B cell (primary cell): ENCODE measurements around the gene SERPINF2. TPM values are rescaled to one million over a fixed set of nuclear protein-coding genes. Genes with fewer than 3 reads are reported as not detected.
"Not testable (repeated sequence)": the region's sequence is repeated elsewhere in the genome, so short reads cannot be mapped to it uniquely, and the experiment has no call there.

Source experiments
- ATAC-seq: fragments of 200-7000 bp; cut with Tn5 transposase; one replicate; pipeline ENCODE4 v1.10.0; 2021; ENCODE audit warnings: low read depth, mild to moderate bottlenecking, moderate number of reproducible peaks, moderate library complexity
- CTCF ChIA-PET: fragments of 350-600 bp; sonication (Branson Sonifier 250); formaldehyde crosslinking; loops from one replicate; lab custom pipeline; 2021; ENCODE audit warnings: antibody characterized with exemption, inconsistent platforms; lab: Charles Lee
- POLR2A ChIA-PET: fragments of 350-600 bp; sonication (Branson Sonifier 250); formaldehyde crosslinking; loops from one replicate; lab custom pipeline; 2021; ENCODE audit warnings: antibody characterized with exemption; lab: Charles Lee
- DNase-seq: peaks from one replicate; pipeline ENCODE4 v3.0.0; 2013
- H2AFZ ChIP-seq: 2 replicates; pipeline ENCODE4 v1.6.1; 2012; ENCODE audit warnings: mild to moderate bottlenecking, low read depth, low read length; ENCODE audit not compliant: insufficient read depth, poor library complexity, severe bottlenecking
- H3K27ac ChIP-seq, 2 donors: 1 replicate in 1 of 2; 2 replicates in 1 of 2; pipeline ENCODE4 v1.5.1; 2012 to 2013; ENCODE audit warnings: low read length in 2 of 2, mild to moderate bottlenecking in 2 of 2, moderate library complexity in 1 of 2
- H3K27me3 ChIP-seq, 4 experiments: fragments of 200-600 bp in 1 of 4; sonication (generic) in 1 of 4; replicated peaks in 1 of 4; 1 replicate in 2 of 4; 2 replicates in 2 of 4; pipeline versions ENCODE4 v1.6.1 to v1.7.0; 2013 to 2016; ENCODE audit warnings: low read length in 3 of 4, mild to moderate bottlenecking in 2 of 4, mixed read lengths in 1 of 4, moderate library complexity in 1 of 4; ENCODE audit not compliant: insufficient read depth in 4 of 4, control insufficient read depth in 3 of 4; ENCODE audit errors: control extremely low read depth in 1 of 4
- H3K36me3 ChIP-seq, 2 experiments: replicated peaks in 1 of 2; 1 replicate in 1 of 2; 2 replicates in 1 of 2; pipeline versions ENCODE4 v1.6.1 to v1.7.1; 2013; ENCODE audit warnings: low read length in 1 of 2; ENCODE audit not compliant: insufficient read depth in 2 of 2, control insufficient read depth in 1 of 2; ENCODE audit errors: control extremely low read depth in 1 of 2, extremely low read depth in 1 of 2
- H3K4me1 ChIP-seq, 2 donors: fragments of 200-600 bp in 1 of 2; sonication (generic) in 1 of 2; 1 replicate in 1 of 2; 2 replicates in 1 of 2; pipeline versions ENCODE4 v1.5.1 to v1.6.1; 2013 to 2017; ENCODE audit warnings: low read length in 2 of 2; ENCODE audit not compliant: control insufficient read depth in 2 of 2, insufficient read depth in 2 of 2
- H3K4me2 ChIP-seq: replicated peaks from 2 replicates; pipeline ENCODE3; 2012; ENCODE audit warnings: mild to moderate bottlenecking, low read depth, low read length; ENCODE audit not compliant: poor library complexity, severe bottlenecking
- H3K4me3 ChIP-seq, 5 experiments: fragments of 200-600 bp in 1 of 5; sonication (generic) in 1 of 5; 1 replicate in 3 of 5; 2 replicates in 2 of 5; pipeline versions ENCODE4 v1.5.1 to v1.7.0; 2011 to 2016; ENCODE audit warnings: low read length in 4 of 5, mild to moderate bottlenecking in 4 of 5, low read depth in 2 of 5, control low read depth in 1 of 5, moderate library complexity in 1 of 5; ENCODE audit not compliant: insufficient read depth in 1 of 5; ENCODE audit errors: control extremely low read depth in 1 of 5, extremely low read depth in 1 of 5
- H3K79me2 ChIP-seq: fragments of 200-600 bp; sonication (generic); one replicate; pipeline ENCODE4 v1.6.0; 2016; ENCODE audit warnings: low read length; ENCODE audit not compliant: control insufficient read depth, insufficient read depth
- H3K9ac ChIP-seq: fragments of 200-600 bp; sonication (generic); 2 replicates; pipeline ENCODE4 v1.6.1; 2017; ENCODE audit warnings: mild to moderate bottlenecking, low read length, moderate library complexity
- H3K9me3 ChIP-seq, 3 donors: one replicate each; pipeline versions ENCODE4 v1.6.1 to v1.7.1; 2013; ENCODE audit warnings: low read length in 2 of 3; ENCODE audit not compliant: control insufficient read depth in 2 of 3, insufficient read depth in 1 of 3; ENCODE audit errors: control extremely low read depth in 1 of 3
- H4K20me1 ChIP-seq: 2 replicates; pipeline ENCODE4 v1.6.0; 2012; ENCODE audit warnings: mild to moderate bottlenecking, low read length; ENCODE audit not compliant: insufficient read depth, control insufficient read depth, poor library complexity, severe bottlenecking
- H3K27ac Mint-ChIP-seq: one replicate; pipeline ENCODE4 v1.8.0; 2021; ENCODE audit warnings: mixed read lengths
- H3K27me3 Mint-ChIP-seq: one replicate; pipeline ENCODE4 v1.8.0; 2021; ENCODE audit warnings: mixed read lengths
- H3K4me1 Mint-ChIP-seq: one replicate; pipeline ENCODE4 v1.8.0; 2021; ENCODE audit warnings: mixed read lengths
- H3K4me3 Mint-ChIP-seq: one replicate; pipeline ENCODE4 v1.8.0; 2021; ENCODE audit warnings: mixed read lengths
- H3K9me3 Mint-ChIP-seq: one replicate; pipeline ENCODE4 v1.8.0; 2022; ENCODE audit warnings: mixed read lengths; ENCODE audit not compliant: insufficient read depth
- EZH2 ChIP-seq: IDR thresholded peaks from 2 replicates; pipeline ENCODE4 v1.6.1; 2012; ENCODE audit warnings: borderline replicate concordance, low read depth, mild to moderate bottlenecking, moderate library complexity, low read length; ENCODE audit not compliant: insufficient read depth, poor library complexity, severe bottlenecking
- WGBS: methylation state at CpG from one replicate; pipeline ENCODE4 v1.1.5; 2013; ENCODE audit warnings: missing lambda C conversion rate; ENCODE audit not compliant: insufficient coverage; 5-methylcytosine and 5-hydroxymethylcytosine counted together
- intact Hi-C: fragments of 100-400 bp; cut with micrococcal nuclease; formaldehyde crosslinking; loops from one replicate; pipeline ENCODE4 v1.10.0; 2022
- polyA plus RNA-seq: library from polyadenylated mRNA; depleted of rRNA; stranded (reverse); fragments of >200 nt; gene quantifications from 2 replicates; pipeline ENCODE4 v1.2.3, GENCODE V29; 2012
- total RNA-seq, 2 donors: library from RNA; stranded (reverse); fragments of 120-200 nt in 1 of 2; gene quantifications; 1 replicate in 1 of 2; 2 replicates in 1 of 2; pipeline versions ENCODE4 v1.2.3 to v1.2.4, GENCODE V29; 2013 to 2022
- TF ChIP-seq, protein P1 (sequence below): fragments of 200-600 bp; IDR thresholded peaks from one replicate; pipeline ENCODE4 v1.8.0; 2022; ENCODE audit warnings: antibody characterized with exemption, mild to moderate bottlenecking

SERPINF2 gene
- total and polyA plus RNA-seq, 2 donors (not counting 1 experiment from before 2014, with no cell fraction given): 0.97 to 3.9 TPM

DNA sequence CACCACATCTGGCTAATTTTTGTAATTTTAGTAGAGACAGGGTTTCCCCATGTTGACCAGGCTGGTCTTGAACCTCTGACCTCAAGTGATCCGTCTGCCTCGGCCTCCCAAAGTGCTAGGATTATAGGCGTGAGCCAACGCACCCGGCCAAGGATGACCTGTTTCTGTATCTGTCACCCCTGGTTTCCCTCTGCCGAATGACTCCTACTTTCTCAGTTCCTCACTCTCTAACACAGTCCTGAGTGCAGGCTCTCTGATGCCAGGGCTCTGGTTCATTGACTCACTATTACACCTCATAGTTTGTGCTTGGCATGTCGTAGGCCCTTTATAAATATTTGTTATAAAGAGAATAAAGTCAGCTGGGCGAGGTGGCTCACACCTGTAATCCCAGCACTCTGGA lies 47.3 kb upstream of the SERPINF2 start:
- ChIA-PET POLR2A (no interaction called here), CTCF (no interaction called here)
- H3K27me3 Mint-ChIP-seq: peaks cover 13% of the 10 kb centered on the region
- Histone ChIP-seq H2AFZ (no peak overlapping the region), H4K20me1 (no peaks in the 10 kb centered on the region), H3K9me3 (no peaks in the 10 kb centered on the region), H3K79me2 (no peaks in the 10 kb centered on the region), H3K4me3 (no peak overlapping the region), H3K4me1 (no peaks in the 10 kb centered on the region), H3K9ac (no peak overlapping the region), H3K27ac (no peak overlapping the region), H3K27me3 (peaks cover 0 to 3% (median 0%) of the 10 kb centered on the region in 4 experiments), H3K36me3 (no peaks in the 10 kb centered on the region), H3K4me2 (no peak overlapping the region)
- no peaks in the 10 kb centered on the region for H3K4me1 Mint-ChIP-seq
- H3K9me3 Mint-ChIP-seq: no peaks in the 10 kb centered on the region
- H3K27ac Mint-ChIP-seq: no peak overlapping the region
- 61% methylated on average over 6 of the region's 8 CpGs for WGBS
- H3K4me3 Mint-ChIP-seq: no peak overlapping the region
- intact Hi-C loops: no loop called here
- DNase-seq (no peak), ATAC-seq (no peak)
- TF ChIP-seq EZH2: no peak
- TF ChIP-seq, protein P1, sequence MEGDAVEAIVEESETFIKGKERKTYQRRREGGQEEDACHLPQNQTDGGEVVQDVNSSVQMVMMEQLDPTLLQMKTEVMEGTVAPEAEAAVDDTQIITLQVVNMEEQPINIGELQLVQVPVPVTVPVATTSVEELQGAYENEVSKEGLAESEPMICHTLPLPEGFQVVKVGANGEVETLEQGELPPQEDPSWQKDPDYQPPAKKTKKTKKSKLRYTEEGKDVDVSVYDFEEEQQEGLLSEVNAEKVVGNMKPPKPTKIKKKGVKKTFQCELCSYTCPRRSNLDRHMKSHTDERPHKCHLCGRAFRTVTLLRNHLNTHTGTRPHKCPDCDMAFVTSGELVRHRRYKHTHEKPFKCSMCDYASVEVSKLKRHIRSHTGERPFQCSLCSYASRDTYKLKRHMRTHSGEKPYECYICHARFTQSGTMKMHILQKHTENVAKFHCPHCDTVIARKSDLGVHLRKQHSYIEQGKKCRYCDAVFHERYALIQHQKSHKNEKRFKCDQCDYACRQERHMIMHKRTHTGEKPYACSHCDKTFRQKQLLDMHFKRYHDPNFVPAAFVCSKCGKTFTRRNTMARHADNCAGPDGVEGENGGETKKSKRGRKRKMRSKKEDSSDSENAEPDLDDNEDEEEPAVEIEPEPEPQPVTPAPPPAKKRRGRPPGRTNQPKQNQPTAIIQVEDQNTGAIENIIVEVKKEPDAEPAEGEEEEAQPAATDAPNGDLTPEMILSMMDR: no peak

DNA sequence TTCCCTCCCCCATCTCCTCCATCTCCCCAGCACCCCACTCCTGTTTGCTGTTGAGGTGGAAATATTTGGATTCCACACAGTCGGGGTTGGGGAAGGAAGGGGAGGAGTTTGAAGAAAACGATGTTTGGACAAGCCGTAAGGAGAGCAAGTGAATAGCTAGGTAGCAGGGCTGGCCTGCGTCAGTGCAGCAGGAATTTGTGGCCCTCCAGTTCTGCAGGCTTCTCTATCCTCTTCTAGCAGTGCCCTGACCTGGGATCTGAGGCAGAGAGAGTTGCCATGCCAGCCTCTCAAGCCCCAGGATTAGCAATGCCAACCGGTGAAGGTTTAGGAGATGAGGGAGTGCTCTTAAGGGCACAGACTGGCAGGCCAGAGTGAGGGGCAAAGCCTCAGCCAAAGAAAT lies 45.0 kb upstream of the SERPINF2 start:
- POLR2A ChIA-PET: interaction anchor here (0.7 kb wide), 1 partner anchor 72 kb away, joined by 9 read pairs; no protein-coding TSS in a partner anchor
- H4K20me1 ChIP-seq: no peaks in the 10 kb centered on the region
- H3K9me3 ChIP-seq: no peaks in the 10 kb centered on the region
- Mint-ChIP-seq H3K27me3 (peaks cover 7% of the 10 kb centered on the region), H3K9me3 (no peaks in the 10 kb centered on the region), H3K4me3 (no peak overlapping the region), H3K27ac (no peak overlapping the region), H3K4me1 (no peaks in the 10 kb centered on the region)
- H3K9ac ChIP-seq: no peak overlapping the region
- ATAC-seq (no peak), DNase-seq (no peak)
- CTCF ChIA-PET: no interaction called here
- H3K4me1 ChIP-seq: no peaks in the 10 kb centered on the region
- no peaks in the 10 kb centered on the region for H3K79me2 ChIP-seq
- WGBS: 72% methylated on average over 4 of the region's 5 CpGs
- H3K4me2 ChIP-seq: no peak overlapping the region
- TF ChIP-seq EZH2: no peak
- TF ChIP-seq, protein P1: no peak
- no peak overlapping the region for H2AFZ ChIP-seq
- H3K36me3 ChIP-seq: no peaks in the 10 kb centered on the region
- no peak overlapping the region for H3K27ac ChIP-seq
- H3K27me3 ChIP-seq: peaks cover 0 to 3% (median 0%) of the 10 kb centered on the region in 4 experiments
- intact Hi-C loops: no loop called here
- H3K4me3 ChIP-seq: no peak overlapping the region

DNA sequence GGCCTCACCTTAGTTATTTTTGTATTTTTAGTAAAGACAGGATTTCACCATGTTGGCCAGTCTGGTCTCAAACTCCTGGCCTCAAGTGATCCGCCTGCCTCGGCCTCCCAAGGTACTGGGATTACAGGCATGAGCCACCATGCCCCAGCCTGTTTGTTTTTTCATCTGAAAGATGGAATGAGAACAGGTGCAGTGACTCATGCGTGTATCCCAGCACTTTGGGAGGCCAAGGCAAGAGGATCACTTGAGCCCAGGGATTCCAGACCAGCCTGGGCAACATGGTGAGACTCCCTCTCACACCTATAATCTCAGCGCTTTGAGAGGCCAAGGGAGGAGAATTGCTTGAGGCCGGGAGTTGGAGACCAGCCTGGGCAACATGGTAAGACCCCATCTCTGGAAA lies 42.8 kb upstream of the SERPINF2 start:
- H3K4me1 Mint-ChIP-seq, H3K27ac Mint-ChIP-seq, H3K9me3 Mint-ChIP-seq, H3K4me2 ChIP-seq, H3K9ac ChIP-seq, ATAC-seq, H3K9me3 ChIP-seq, H3K27me3 Mint-ChIP-seq, H3K27me3 ChIP-seq, CTCF ChIA-PET, H3K36me3 ChIP-seq, intact Hi-C loops, DNase-seq, POLR2A ChIA-PET, H3K79me2 ChIP-seq, H3K4me3 ChIP-seq, H3K4me3 Mint-ChIP-seq, H3K4me1 ChIP-seq, H4K20me1 ChIP-seq, H3K27ac ChIP-seq, H2AFZ ChIP-seq: not testable (repeated sequence)
- 100% methylated on average over 3 of the region's 5 CpGs for WGBS
